ENCODE measurements around the gene CCDC91.
"Not testable (repeated sequence)": the region's sequence is repeated elsewhere in the genome, so short reads cannot be mapped to it uniquely, and the experiment has no call there.

CCDC91 gene

GRCh38 chr12:28235985-28236384 lies 45.7 kb downstream of the CCDC91 start:
- DNase-seq: no peak

GRCh38 chr12:28237423-28237822 lies 47.2 kb downstream of the CCDC91 start:
- DNase-seq: no peak

- DNase-seq: no peak
Measured at GRCh38 chr12:28239918-28240317, 49.7 kb downstream of the CCDC91 start.

GRCh38 chr12:28240853-28241252 lies 50.6 kb downstream of the CCDC91 start:
- no peak for DNase-seq

GRCh38 chr12:28242129-28242495 lies 51.9 kb downstream of the CCDC91 start:
- DNase-seq: no peak

GRCh38 chr12:28242496-28243309 lies 52.4 kb downstream of the CCDC91 start:
- no peak for DNase-seq

GRCh38 chr12:28243310-28243633 lies 53.0 kb downstream of the CCDC91 start:
- no peak for DNase-seq

GRCh38 chr12:28247806-28248205 lies 57.5 kb downstream of the CCDC91 start:
- DNase-seq: no peak

GRCh38 chr12:28248555-28249145 lies 58.4 kb downstream of the CCDC91 start:
- no peak for DNase-seq

GRCh38 chr12:28253161-28253641 lies 62.9 kb downstream of the CCDC91 start:
- peak; percentile 21 for DNase-seq

GRCh38 chr12:28257411-28257810 lies 67.2 kb downstream of the CCDC91 start:
- DNase-seq: no peak

- DNase-seq: no peak
Measured at GRCh38 chr12:28258998-28259397, 68.7 kb downstream of the CCDC91 start.

GRCh38 chr12:28265435-28266042 lies 75.3 kb downstream of the CCDC91 start:
- DNase-seq: no peak

GRCh38 chr12:28267920-28268607 lies 77.8 kb downstream of the CCDC91 start:
- DNase-seq: not testable (repeated sequence)

GRCh38 chr12:28268608-28269229 lies 78.5 kb downstream of the CCDC91 start:
- peak; percentile 18 for DNase-seq

GRCh38 chr12:28269851-28270250 lies 79.6 kb downstream of the CCDC91 start:
- DNase-seq: no peak

GRCh38 chr12:28278499-28278898 lies 88.2 kb downstream of the CCDC91 start:
- no peak for DNase-seq

GRCh38 chr12:28278960-28279359 lies 88.7 kb downstream of the CCDC91 start:
- DNase-seq: no peak

- DNase-seq: no peak
Measured at GRCh38 chr12:28286352-28286751, 96.1 kb downstream of the CCDC91 start.

GRCh38 chr12:28290262-28290661 lies 100.0 kb downstream of the CCDC91 start:
- DNase-seq: no peak

- DNase-seq: no peak
Measured at GRCh38 chr12:28292699-28293098, 102.4 kb downstream of the CCDC91 start.

GRCh38 chr12:28294300-28294699 lies 104.0 kb downstream of the CCDC91 start:
- no peak for DNase-seq

GRCh38 chr12:28296287-28296686 lies 106.0 kb downstream of the CCDC91 start:
- no peak for DNase-seq
